Urothelium cell line (cell line): ENCODE measurements around the gene FEZF1.
"Not testable (repeated sequence)": the region's sequence is repeated elsewhere in the genome, so short reads cannot be mapped to it uniquely, and the experiment has no call there.

Experiments
- DNase-seq: peaks from one replicate; pipeline ENCODE4 v3.0.0; 2011; ENCODE audit warnings: low spot score, mixed read lengths
- FAIRE-seq: peaks from 2 replicates; lab custom pipeline; 2011; peaks lifted over from hg19 to GRCh38; lab: Jason Lieb, UNC

Gene FEZF1

GRCh38 chr7:122309421-122309820 is 4.9 kb upstream of the FEZF1 start:
- FAIRE-seq (no peak), DNase-seq (no peak)

- DNase-seq, result no peak
These were observed 2.7 kb upstream of the FEZF1 start for GRCh38 chr7:122307228-122307621.

GRCh38 chr7:122306320-122307227 is 2.0 kb upstream of the FEZF1 start:
- no peak for DNase-seq

More at GRCh38 chr7:122307228-122307621, 2.7 kb upstream of the FEZF1 start:
- no peak for FAIRE-seq

GRCh38 chr7:122305475-122306319 is 1.1 kb upstream of the FEZF1 start:
- DNase-seq (no peak), FAIRE-seq (no peak)

More at GRCh38 chr7:122306320-122307227, 2.0 kb upstream of the FEZF1 start:
- FAIRE-seq, result no peak

- no peak for DNase-seq
- no peak for FAIRE-seq
These were observed 459 bp upstream of the FEZF1 start for GRCh38 chr7:122304996-122305421.

- DNase-seq (no peak), FAIRE-seq (no peak)
These were observed 825 bp downstream of the FEZF1 start for GRCh38 chr7:122303531-122304318.

GRCh38 chr7:122302761-122303530 is 1.6 kb downstream of the FEZF1 start:
- FAIRE-seq, result no peak
- DNase-seq, result no peak

GRCh38 chr7:122301858-122302760 is 2.4 kb downstream of the FEZF1 start:
- FAIRE-seq, result no peak

GRCh38 chr7:122300956-122301833 is 3.4 kb downstream of the FEZF1 start:
- FAIRE-seq (no peak), DNase-seq (no peak)

More at GRCh38 chr7:122301858-122302760, 2.4 kb downstream of the FEZF1 start:
- no peak for DNase-seq

- DNase-seq (no peak), FAIRE-seq (no peak)
These were observed 4.2 kb downstream of the FEZF1 start for GRCh38 chr7:122300211-122300932.

- DNase-seq (no peak), FAIRE-seq (no peak)
These were observed 4.8 kb downstream of the FEZF1 start for GRCh38 chr7:122299624-122300210.

- DNase-seq, result no peak
These were observed 5.9 kb downstream of the FEZF1 start for GRCh38 chr7:122298618-122299017.

GRCh38 chr7:122298131-122298530 is 6.4 kb downstream of the FEZF1 start:
- DNase-seq, result no peak
- FAIRE-seq, result no peak

More at GRCh38 chr7:122298618-122299017, 5.9 kb downstream of the FEZF1 start:
- FAIRE-seq, result no peak

- FAIRE-seq, result no peak
- no peak for DNase-seq
These were observed 13.4 kb downstream of the FEZF1 start for GRCh38 chr7:122291189-122291588.

GRCh38 chr7:122290476-122290875 is 14.1 kb downstream of the FEZF1 start:
- no peak for DNase-seq

GRCh38 chr7:122289426-122289825 is 15.1 kb downstream of the FEZF1 start:
- FAIRE-seq (no peak), DNase-seq (no peak)

More at GRCh38 chr7:122290476-122290875, 14.1 kb downstream of the FEZF1 start:
- FAIRE-seq, result no peak

- not testable (repeated sequence) for DNase-seq, FAIRE-seq
These were observed 19.9 kb downstream of the FEZF1 start for GRCh38 chr7:122284608-122285007.
